CD4-positive, alpha-beta memory T cell (primary cell): Measurements from ENCODE around the gene MKRN2OS. TPM values are rescaled to one million over a fixed set of nuclear protein-coding genes. Genes with fewer than 3 reads are reported as not detected.
A peak's percentile ranks its signal among the peaks of the same experiment; 100 is the strongest.

Experiments used
- CTCF ChIA-PET: fragments of 350-600 bp; sonication (Branson Sonifier 250); formaldehyde crosslinking; loops from one replicate; lab custom pipeline; 2021; ENCODE audit warnings: inconsistent platforms; ENCODE audit not compliant: partially characterized antibody; lab: Charles Lee
- POLR2A ChIA-PET: fragments of 350-600 bp; sonication (Branson Sonifier 250); formaldehyde crosslinking; loops from one replicate; lab custom pipeline; 2021; ENCODE audit not compliant: partially characterized antibody; lab: Charles Lee
- DNase-seq, 5 donors: peaks; one replicate each; pipeline versions ENCODE4 v3.0.0 to v3.0.0-alpha.2; 2020 to 2022; ENCODE audit warnings: mixed read lengths in 1 of 5
- H3K27ac ChIP-seq: one replicate; pipeline ENCODE4 v1.7.0; 2013; ENCODE audit warnings: low read depth, low read length
- H3K27me3 ChIP-seq: 2 replicates; pipeline ENCODE4 v1.7.0; 2013; ENCODE audit warnings: mild to moderate bottlenecking, low read length, moderate library complexity; ENCODE audit not compliant: insufficient read depth
- H3K36me3 ChIP-seq: 2 replicates; pipeline ENCODE4 v1.7.0; 2013; ENCODE audit warnings: mild to moderate bottlenecking, low read length, moderate library complexity; ENCODE audit not compliant: insufficient read depth
- H3K4me1 ChIP-seq: 2 replicates; pipeline ENCODE4 v1.7.0; 2013; ENCODE audit warnings: mild to moderate bottlenecking, low read length, moderate library complexity; ENCODE audit not compliant: insufficient read depth
- H3K4me3 ChIP-seq, 2 donors: one replicate each; pipeline ENCODE4 v1.7.0; 2013; ENCODE audit warnings: low read length in 2 of 2, mild to moderate bottlenecking in 1 of 2
- H3K9me3 ChIP-seq, 2 donors: one replicate each; pipeline ENCODE4 v1.7.0; 2013; ENCODE audit warnings: low read length in 2 of 2, control low read depth in 1 of 2; ENCODE audit not compliant: control insufficient read depth in 1 of 2
- H3K27ac Mint-ChIP-seq, 7 donors: one replicate each; pipeline ENCODE4 v1.8.0; 2020 to 2021; ENCODE audit warnings: mixed read lengths in 7 of 7, mild to moderate bottlenecking in 6 of 7, inconsistent platforms in 3 of 7, moderate library complexity in 3 of 7
- H3K27me3 Mint-ChIP-seq, 2 donors: one replicate each; pipeline ENCODE4 v1.8.0; 2020 to 2021; ENCODE audit warnings: mixed read lengths in 2 of 2
- H3K36me3 Mint-ChIP-seq, 2 donors: one replicate each; pipeline ENCODE4 v1.8.0; 2020 to 2021; ENCODE audit warnings: mixed read lengths in 2 of 2, inconsistent platforms in 1 of 2, mild to moderate bottlenecking in 1 of 2
- H3K4me1 Mint-ChIP-seq, 4 donors: one replicate each; pipeline ENCODE4 v1.8.0; 2020 to 2021; ENCODE audit warnings: mixed read lengths in 4 of 4, mild to moderate bottlenecking in 1 of 4
- H3K4me3 Mint-ChIP-seq, 8 donors: one replicate each; pipeline ENCODE4 v1.8.0; 2020 to 2021; ENCODE audit warnings: mixed read lengths in 8 of 8, mild to moderate bottlenecking in 7 of 8, moderate library complexity in 6 of 8, inconsistent platforms in 3 of 8
- H3K9me3 Mint-ChIP-seq, 8 donors: one replicate each; pipeline ENCODE4 v1.8.0; 2020 to 2021; ENCODE audit warnings: mixed read lengths in 8 of 8, mild to moderate bottlenecking in 5 of 8, inconsistent platforms in 3 of 8, moderate library complexity in 1 of 8
- intact Hi-C: fragments of 100-400 bp; cut with micrococcal nuclease; formaldehyde crosslinking; loops from one replicate; pipeline ENCODE4 v1.15.1; 2023
- polyA plus RNA-seq, 2 donors: library from polyadenylated mRNA; unstranded; fragments of 300-500 nt; fragmentation: Illumina TruSeq; gene quantifications; one replicate each; pipeline ENCODE4 v1.2.3, GENCODE V29; 2021
- total RNA-seq, 2 experiments: library from RNA; stranded (reverse); gene quantifications; one replicate each; pipeline ENCODE4 v1.2.3, GENCODE V29; 2021

Gene MKRN2OS, protein sequence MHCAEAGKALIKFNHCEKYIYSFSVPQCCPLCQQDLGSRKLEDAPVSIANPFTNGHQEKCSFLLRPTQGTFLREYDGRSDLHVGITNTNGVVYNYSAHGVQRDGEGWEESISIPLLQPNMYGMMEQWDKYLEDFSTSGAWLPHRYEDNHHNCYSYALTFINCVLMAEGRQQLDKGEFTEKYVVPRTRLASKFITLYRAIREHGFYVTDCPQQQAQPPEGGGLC
- not detected for total RNA-seq
- polyA plus RNA-seq, result not detected

DNA sequence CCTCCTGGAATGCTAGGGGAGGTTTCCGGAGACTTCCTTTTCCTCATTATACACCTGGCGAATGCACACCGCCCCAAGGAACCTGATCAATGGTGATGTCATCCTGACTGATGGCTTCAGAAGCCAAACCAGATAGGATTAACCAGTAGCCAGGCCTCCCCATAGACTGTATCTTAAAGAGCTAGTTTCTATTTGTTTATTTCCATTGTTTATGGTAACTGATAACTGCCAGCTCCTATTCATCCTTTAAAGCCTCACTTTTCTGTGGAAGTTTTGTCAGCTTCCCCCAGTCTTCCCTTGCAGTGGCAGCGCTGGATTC is at the start of gene MKRN2OS:
Gene MKRN2OS, minus strand, starts transcription at position 27 of the 319 bp plus-strand sequence. CDS start 35 bp downstream, outside the sequence.
- no peaks in the 10 kb centered on the region for H3K9me3 ChIP-seq
- Mint-ChIP-seq H3K27me3 (peaks cover 5 to 6% of the 10 kb centered on the region in 2 donors), H3K4me3 (no peak within 1 kb of the TSS), H3K36me3 (no peaks in the 10 kb centered on the region), H3K4me1 (peaks cover 0 to 2% (median 0%) of the 10 kb centered on the region in 4 donors), H3K9me3 (no peaks in the 10 kb centered on the region), H3K27ac (no peak within 1 kb of the TSS)
- no peaks in the 10 kb centered on the region for H3K27me3 ChIP-seq
- ChIA-PET POLR2A (no interaction called here), CTCF (no interaction called here)
- no peaks in the 10 kb centered on the region for H3K36me3 ChIP-seq
- no peak within 1 kb of the TSS for H3K27ac ChIP-seq
- H3K4me1 ChIP-seq, result no peaks in the 10 kb centered on the region
- no peak within 1 kb of the TSS for H3K4me3 ChIP-seq
- no peak for DNase-seq
- intact Hi-C loops, result no loop called here

DNA sequence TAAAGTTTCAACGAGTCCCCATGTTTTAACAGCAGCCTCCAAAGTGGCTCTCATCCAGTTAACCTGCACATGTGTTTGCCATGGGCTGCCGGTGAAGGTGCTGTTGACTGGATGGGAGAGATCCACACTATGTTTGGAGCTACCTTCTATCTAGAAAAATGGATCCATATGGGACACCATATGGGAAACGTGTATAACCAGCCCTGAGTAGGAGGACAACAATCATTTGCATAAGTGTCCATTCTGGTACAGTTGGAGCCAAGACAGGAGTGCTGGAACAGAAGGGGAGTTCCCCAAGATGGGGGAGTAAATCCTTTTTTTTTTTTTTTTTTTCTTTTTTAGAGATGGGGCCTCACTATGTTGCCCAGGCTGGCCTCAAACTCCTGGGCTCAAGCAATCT is 48.2 kb upstream of the MKRN2OS start:
- H3K4me1 ChIP-seq, result no peaks in the 10 kb centered on the region
- H3K9me3 ChIP-seq, result no peaks in the 10 kb centered on the region
- no peak for DNase-seq
- intact Hi-C loops, result no loop called here
- peak overlapping the region in 3 of 7 donors; percentile 47 to 84 (median 57) for H3K27ac Mint-ChIP-seq
- H3K4me3 ChIP-seq, result no peak overlapping the region
- H3K27me3 Mint-ChIP-seq, result no peaks in the 10 kb centered on the region
- peaks cover 0 to 6% (median 0%) of the 10 kb centered on the region in 4 donors for H3K4me1 Mint-ChIP-seq
- H3K4me3 Mint-ChIP-seq, result no peak overlapping the region
- peaks cover 53 to 74% of the 10 kb centered on the region in 2 donors for H3K36me3 Mint-ChIP-seq
- H3K27ac ChIP-seq, result peak overlapping the region; percentile 10
- H3K27me3 ChIP-seq, result no peaks in the 10 kb centered on the region
- H3K9me3 Mint-ChIP-seq, result no peaks in the 10 kb centered on the region
- peaks cover 62% of the 10 kb centered on the region for H3K36me3 ChIP-seq
- POLR2A ChIA-PET, result no interaction called here
- CTCF ChIA-PET, result no interaction called here

DNA sequence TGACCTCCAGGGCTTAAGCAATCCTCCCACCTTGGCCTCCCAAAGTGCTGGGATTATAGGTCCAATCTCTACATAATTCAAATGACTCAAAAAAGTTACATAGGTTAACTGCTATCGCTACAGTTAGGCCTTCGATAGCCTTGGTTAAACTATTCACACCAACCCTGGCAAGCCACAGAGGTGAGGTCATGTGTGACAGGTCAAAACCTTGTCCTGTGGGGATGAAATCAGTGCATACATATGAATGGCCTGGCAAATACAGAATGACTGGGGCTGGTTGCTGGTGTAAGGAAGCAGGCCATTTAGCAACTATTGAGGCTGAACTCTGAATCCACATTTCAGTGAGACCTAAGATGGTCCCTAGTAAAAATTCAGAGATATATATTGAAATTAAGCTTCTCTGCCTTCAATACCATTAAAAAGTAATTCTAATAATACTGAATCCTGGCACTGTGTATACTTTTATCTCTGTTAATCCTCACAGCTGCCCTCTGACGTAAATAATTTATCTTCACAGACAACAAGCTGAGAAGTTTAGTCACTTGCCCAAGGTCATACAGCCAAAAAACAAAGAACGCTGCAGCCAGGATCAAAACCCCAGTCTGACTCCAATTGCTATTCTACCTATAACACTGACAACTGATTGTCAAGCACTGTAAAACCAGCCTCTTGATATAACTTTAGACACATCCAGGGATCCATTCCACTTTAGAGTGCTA is 46.9 kb upstream of the MKRN2OS start:
- no peak overlapping the region for H3K27ac ChIP-seq
- H3K4me1 Mint-ChIP-seq, result peaks cover 0 to 6% (median 0%) of the 10 kb centered on the region in 4 donors

DNA sequence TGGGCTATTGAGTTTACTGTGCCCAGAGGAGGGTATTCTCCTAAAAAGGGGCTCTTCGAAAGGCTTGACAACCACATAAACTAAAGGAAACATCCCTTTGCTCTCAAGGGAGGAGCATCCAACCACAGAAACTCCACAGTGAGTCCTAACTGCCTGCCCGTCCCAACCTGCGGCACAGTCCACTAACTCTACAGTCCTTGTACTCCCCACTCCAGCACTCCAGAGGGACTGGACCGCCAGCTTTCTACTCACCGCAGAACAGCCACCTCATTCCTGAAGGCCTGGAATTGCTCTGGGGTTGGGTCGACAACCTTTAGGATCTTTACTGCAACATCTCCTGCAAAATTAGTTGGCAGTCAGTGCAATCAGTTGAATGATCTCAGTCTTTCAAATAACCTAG is 46.2 kb upstream of the MKRN2OS start:
- POLR2A ChIA-PET, result interaction anchor here (0.6 kb wide), 1 partner anchor 40 kb away, joined by 3 read pairs; no protein-coding TSS in a partner anchor

More for the DNA sequence above, 46.9 kb upstream of the MKRN2OS start:
- no peak for DNase-seq
- H3K9me3 Mint-ChIP-seq, result no peaks in the 10 kb centered on the region
- no peaks in the 10 kb centered on the region for H3K27me3 ChIP-seq
- H3K4me1 ChIP-seq, result no peaks in the 10 kb centered on the region
- H3K4me3 ChIP-seq, result no peak overlapping the region
- POLR2A ChIA-PET, result no interaction called here
- H3K36me3 Mint-ChIP-seq, result peaks cover 53 to 75% of the 10 kb centered on the region in 2 donors
- peak overlapping the region in 5 of 7 donors; percentile 8 to 56 (median 40) for H3K27ac Mint-ChIP-seq
- H3K27me3 Mint-ChIP-seq, result no peaks in the 10 kb centered on the region
- no peaks in the 10 kb centered on the region for H3K9me3 ChIP-seq
- CTCF ChIA-PET, result no interaction called here
- peaks cover 62% of the 10 kb centered on the region for H3K36me3 ChIP-seq
- H3K4me3 Mint-ChIP-seq, result no peak overlapping the region
- intact Hi-C loops, result no loop called here

DNA sequence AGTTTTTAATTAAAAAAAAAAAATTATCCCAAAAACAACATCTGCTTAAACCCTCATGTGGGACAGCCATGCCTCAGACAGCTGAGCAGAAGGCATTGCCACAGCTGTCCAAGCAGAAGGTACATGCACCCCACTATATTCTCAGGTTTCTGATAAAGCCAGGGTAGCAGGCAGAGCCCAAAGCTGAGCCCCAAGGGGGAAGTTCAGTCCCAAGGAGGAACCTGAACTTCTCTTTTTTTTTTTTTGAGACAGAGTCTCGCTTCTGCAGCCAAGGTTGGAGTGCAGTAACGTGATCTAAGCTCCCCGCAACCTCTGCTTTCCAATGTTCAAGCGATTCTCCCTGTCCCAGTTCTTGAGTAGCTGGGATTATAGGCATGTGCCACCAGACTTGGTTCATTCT is 44.8 kb upstream of the MKRN2OS start:
- Histone ChIP-seq H3K27ac (no peak overlapping the region), H3K4me3 (no peak overlapping the region), H3K27me3 (no peaks in the 10 kb centered on the region), H3K9me3 (no peaks in the 10 kb centered on the region), H3K36me3 (peaks cover 63% of the 10 kb centered on the region), H3K4me1 (no peaks in the 10 kb centered on the region)
- ChIA-PET CTCF (interaction anchor here (0.9 kb wide), 1 partner anchor 17 kb away, joined by 4 read pairs; no protein-coding TSS in a partner anchor), POLR2A (no interaction called here)
- Mint-ChIP-seq H3K9me3 (no peaks in the 10 kb centered on the region), H3K36me3 (peaks cover 46 to 83% of the 10 kb centered on the region in 2 donors), H3K27ac (peak overlapping the region in 1 of 7 donors; percentile 38), H3K4me1 (peaks cover 0 to 3% (median 0%) of the 10 kb centered on the region in 4 donors), H3K27me3 (no peaks in the 10 kb centered on the region), H3K4me3 (no peak overlapping the region)
- intact Hi-C loops, result no loop called here
- no peak for DNase-seq

More for the DNA sequence above, 46.2 kb upstream of the MKRN2OS start:
- peak overlapping the region in 2 of 7 donors; percentile 23 to 54 for H3K27ac Mint-ChIP-seq
- peaks cover 53 to 78% of the 10 kb centered on the region in 2 donors for H3K36me3 Mint-ChIP-seq
- Histone ChIP-seq H3K36me3 (peaks cover 57% of the 10 kb centered on the region), H3K27me3 (no peaks in the 10 kb centered on the region), H3K27ac (no peak overlapping the region), H3K4me1 (no peaks in the 10 kb centered on the region), H3K9me3 (no peaks in the 10 kb centered on the region), H3K4me3 (no peak overlapping the region)
- DNase-seq, result no peak
- CTCF ChIA-PET, result no interaction called here
- no peak overlapping the region for H3K4me3 Mint-ChIP-seq
- no peaks in the 10 kb centered on the region for H3K27me3 Mint-ChIP-seq
- intact Hi-C loops, result no loop called here
- H3K4me1 Mint-ChIP-seq, result peaks cover 0 to 6% (median 0%) of the 10 kb centered on the region in 4 donors
- no peaks in the 10 kb centered on the region for H3K9me3 Mint-ChIP-seq

DNA sequence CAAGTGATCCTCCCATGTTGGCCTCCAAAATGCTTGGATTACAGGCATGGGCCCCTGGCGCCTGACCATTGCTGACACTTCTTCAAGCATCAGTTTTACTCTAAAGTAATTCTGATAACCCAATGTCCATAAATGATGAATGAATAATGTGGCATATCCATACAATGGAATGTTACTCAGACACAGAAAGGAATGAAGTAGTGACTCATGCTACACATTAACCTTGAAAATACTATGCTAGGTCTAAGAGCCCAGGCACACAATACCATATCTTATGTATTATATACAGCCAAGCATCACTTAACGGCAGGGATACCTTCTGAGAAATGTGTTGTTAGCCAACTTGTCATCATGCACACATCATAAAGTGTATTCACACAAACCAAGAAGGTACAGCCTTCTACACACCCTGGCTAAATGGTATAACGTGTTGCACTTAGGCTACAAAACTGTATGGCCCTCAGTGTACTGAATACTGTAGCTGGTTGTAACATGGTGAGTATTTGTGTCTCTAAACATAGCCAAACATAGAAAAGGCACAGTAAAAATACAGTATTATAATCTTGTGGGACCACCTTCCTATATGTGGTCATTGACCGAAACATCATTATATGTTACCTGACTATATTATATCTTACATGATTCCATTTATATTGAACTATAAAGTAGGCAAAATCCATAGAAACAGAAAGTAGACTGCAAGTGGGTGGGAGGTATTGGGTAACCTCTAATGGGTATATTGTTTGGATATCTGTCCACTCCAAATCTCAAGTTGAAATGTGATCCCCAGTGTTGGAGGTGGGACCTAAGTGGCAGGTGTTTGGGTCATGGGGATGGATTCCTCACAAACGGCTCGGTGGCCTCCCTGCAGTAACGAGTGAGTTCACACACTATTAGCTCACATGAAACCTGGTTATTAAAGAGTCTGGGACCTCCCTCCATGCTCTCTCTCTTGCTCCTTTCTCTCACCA is 43.0 kb upstream of the MKRN2OS start:
- Histone ChIP-seq H3K4me3 (no peak overlapping the region), H3K36me3 (peaks cover 63% of the 10 kb centered on the region), H3K27ac (no peak overlapping the region), H3K27me3 (no peaks in the 10 kb centered on the region), H3K4me1 (no peaks in the 10 kb centered on the region), H3K9me3 (no peaks in the 10 kb centered on the region)
- intact Hi-C loops, result no loop called here
- Mint-ChIP-seq H3K4me1 (no peaks in the 10 kb centered on the region), H3K27me3 (no peaks in the 10 kb centered on the region), H3K36me3 (peaks cover 46 to 82% of the 10 kb centered on the region in 2 donors), H3K27ac (peak overlapping the region in 2 of 7 donors; percentile 24 to 41), H3K9me3 (no peaks in the 10 kb centered on the region), H3K4me3 (no peak overlapping the region)
- ChIA-PET POLR2A (no interaction called here), CTCF (no interaction called here)
- DNase-seq, result no peak

DNA sequence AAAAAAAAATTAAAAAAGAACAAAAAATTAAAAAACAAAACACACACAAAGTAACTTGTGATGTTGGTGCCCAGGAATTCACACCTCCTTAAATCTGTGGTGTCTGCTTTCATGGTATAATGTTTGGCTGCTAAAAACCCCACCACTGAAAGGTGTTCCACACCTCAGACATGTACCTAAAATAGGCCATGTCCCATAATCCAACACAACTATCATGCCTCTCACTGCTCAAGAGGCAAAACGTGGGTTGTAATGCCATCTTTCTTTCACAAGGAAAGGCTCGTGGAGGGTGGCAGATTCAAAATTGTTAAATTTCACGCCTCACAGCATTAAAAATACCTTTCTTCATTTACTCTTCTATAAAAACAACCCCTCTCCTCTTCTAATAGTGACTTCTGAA is 41.1 kb upstream of the MKRN2OS start:
- Histone ChIP-seq H3K4me1 (no peaks in the 10 kb centered on the region), H3K36me3 (peaks cover 69% of the 10 kb centered on the region), H3K9me3 (no peaks in the 10 kb centered on the region), H3K4me3 (no peak overlapping the region), H3K27me3 (no peaks in the 10 kb centered on the region), H3K27ac (no peak overlapping the region)
- Mint-ChIP-seq H3K4me3 (no peak overlapping the region), H3K27me3 (no peaks in the 10 kb centered on the region), H3K27ac (no peak overlapping the region), H3K4me1 (no peaks in the 10 kb centered on the region), H3K36me3 (peaks cover 45 to 85% of the 10 kb centered on the region in 2 donors), H3K9me3 (no peaks in the 10 kb centered on the region)
- intact Hi-C loops, result no loop called here
- CTCF ChIA-PET, result no interaction called here
- DNase-seq, result no peak
- POLR2A ChIA-PET, result no interaction called here
